ENCODE results near the gene TRPM8. TPM values are rescaled to one million over a fixed set of nuclear protein-coding genes. Genes with fewer than 3 reads are reported as not detected.

TRPM8 gene
- total RNA-seq, 1 experiment from 2014 or later, result 3.9 TPM

GRCh38 chr2:234047361-234047760 is 130.2 kb downstream of the TRPM8 start:
- CTCF ChIA-PET, result no interaction called here
- TF ChIP-seq CTCF (IDR thresholded peaks at IDR 0.05) (no peak), TCF7L2 (IDR thresholded peaks at IDR 0.05; ENCODE audit: low read depth, low read length) (no peak), POLR2AphosphoS5 (IDR thresholded peaks at IDR 0.05; ENCODE audit: low read depth, low read length) (no peak), SIN3A (IDR thresholded peaks at IDR 0.05; ENCODE audit: borderline replicate concordance, insufficient read depth, low read depth, low read length) (no peak), REST (IDR thresholded peaks at IDR 0.05; ENCODE audit: insufficient read depth in 1 of 2, low read depth in 2 of 2, low read length in 1 of 2) (no peak)
- in situ Hi-C loops (cut with HindIII; ENCODE audit: low pct_unique_long_range_greater_than_20kb, low sequenced_read_pairs), result no loop called here
- Histone ChIP-seq H3K27me3 (ENCODE audit: control insufficient read depth, insufficient read depth, low read length) (no peaks in the 10 kb centered on the region), H3K9me3 (ENCODE audit: control insufficient read depth, insufficient read depth, low read depth, low read length) (no peaks in the 10 kb centered on the region), H3K36me3 (ENCODE audit: control insufficient read depth, insufficient read depth, low read length) (no peaks in the 10 kb centered on the region), H3K4me3 (ENCODE audit: low read depth in 2 of 2, low read length in 2 of 2) (no peak overlapping the region), H3K27ac (ENCODE audit: low read length) (no peak overlapping the region), H3K4me1 (ENCODE audit: control insufficient read depth, insufficient read depth, low read length) (no peaks in the 10 kb centered on the region)
- intact Hi-C loops (cut with micrococcal nuclease; ENCODE audit: unreplicated experiment), result no loop called here
- DNase-seq (ENCODE audit: low read depth, low spot score), result no peak
- no TSS peak for BruUV-seq (replicated peaks)
- POLR2A ChIA-PET, result no interaction called here
- no peak for ATAC-seq

- ATAC-seq, result no peak
- Histone ChIP-seq H3K36me3 (ENCODE audit: control insufficient read depth, insufficient read depth, low read length) (no peaks in the 10 kb centered on the region), H3K27me3 (ENCODE audit: control insufficient read depth, insufficient read depth, low read length) (no peaks in the 10 kb centered on the region), H3K9me3 (ENCODE audit: control insufficient read depth, insufficient read depth, low read depth, low read length) (no peaks in the 10 kb centered on the region), H3K27ac (ENCODE audit: low read length) (no peak overlapping the region), H3K4me3 (ENCODE audit: low read depth in 2 of 2, low read length in 2 of 2) (no peak overlapping the region), H3K4me1 (ENCODE audit: control insufficient read depth, insufficient read depth, low read length) (no peaks in the 10 kb centered on the region)
- no TSS peak for BruUV-seq (replicated peaks)
- no peak for TF ChIP-seq POLR2AphosphoS5 (IDR thresholded peaks at IDR 0.05; ENCODE audit: low read depth, low read length)
- no peak for TF ChIP-seq CTCF (IDR thresholded peaks at IDR 0.05)
- no peak for TF ChIP-seq REST (IDR thresholded peaks at IDR 0.05; ENCODE audit: insufficient read depth in 1 of 2, low read depth in 2 of 2, low read length in 1 of 2)
- no peak for TF ChIP-seq SIN3A (IDR thresholded peaks at IDR 0.05; ENCODE audit: borderline replicate concordance, insufficient read depth, low read depth, low read length)
- TF ChIP-seq TCF7L2 (IDR thresholded peaks at IDR 0.05; ENCODE audit: low read depth, low read length), result no peak
- in situ Hi-C loops (cut with HindIII; ENCODE audit: low pct_unique_long_range_greater_than_20kb, low sequenced_read_pairs), result no loop called here
- intact Hi-C loops (cut with micrococcal nuclease; ENCODE audit: unreplicated experiment), result no loop called here
- ChIA-PET CTCF (no interaction called here), POLR2A (no interaction called here)
- DNase-seq (ENCODE audit: low read depth, low spot score), result no peak
These were observed 130.9 kb downstream of the TRPM8 start for GRCh38 chr2:234048049-234048448.

Data from Panc1 (cell line).